Liver (tissue), 9 donors: ENCODE results near the gene C15orf62. TPM values are rescaled to one million over a fixed set of nuclear protein-coding genes. Genes with fewer than 3 reads are reported as not detected.

Source experiments
- DNase-seq: peaks from one replicate; pipeline ENCODE4 v3.0.0-alpha.2; 2017; ENCODE audit warnings: low spot score
- H3K27ac ChIP-seq, 2 donors: one replicate each; pipeline ENCODE4 v1.7.0; 2013; ENCODE audit warnings: inconsistent platforms in 2 of 2, low read length in 2 of 2, control low read depth in 1 of 2, low read depth in 1 of 2, mild to moderate bottlenecking in 1 of 2
- H3K27me3 ChIP-seq, 4 donors: one replicate each; pipeline versions ENCODE4 v1.6.1 to v1.7.0; 2013; ENCODE audit warnings: low read length in 3 of 4, inconsistent platforms in 1 of 4, mild to moderate bottlenecking in 1 of 4, moderate library complexity in 1 of 4; ENCODE audit not compliant: control insufficient read depth in 4 of 4, insufficient read depth in 4 of 4
- H3K36me3 ChIP-seq, 4 donors: one replicate each; pipeline versions ENCODE4 v1.6.1 to v1.7.0; 2013; ENCODE audit warnings: low read length in 3 of 4, mild to moderate bottlenecking in 3 of 4, low read depth in 1 of 4, moderate library complexity in 1 of 4; ENCODE audit not compliant: control insufficient read depth in 4 of 4, insufficient read depth in 3 of 4
- H3K4me1 ChIP-seq, 4 donors: one replicate each; pipeline versions ENCODE4 v1.6.1 to v1.7.0; 2013; ENCODE audit warnings: low read length in 3 of 4, mild to moderate bottlenecking in 3 of 4, moderate library complexity in 1 of 4; ENCODE audit not compliant: control insufficient read depth in 4 of 4, insufficient read depth in 4 of 4
- H3K4me3 ChIP-seq, 3 donors: one replicate each; pipeline versions ENCODE4 v1.6.1 to v1.7.0; 2013; ENCODE audit warnings: low read length in 3 of 3, control low read depth in 1 of 3, low read depth in 1 of 3, mild to moderate bottlenecking in 1 of 3
- H3K9ac ChIP-seq, 2 donors: one replicate each; pipeline ENCODE4 v1.7.0; 2013; ENCODE audit warnings: low read length in 2 of 2, mild to moderate bottlenecking in 2 of 2, moderate library complexity in 2 of 2, control low read depth in 1 of 2, low read depth in 1 of 2
- H3K9me3 ChIP-seq, 4 donors: one replicate each; pipeline versions ENCODE4 v1.6.1 to v1.7.0; 2013; ENCODE audit warnings: low read length in 3 of 4; ENCODE audit not compliant: control insufficient read depth in 4 of 4
- ATF3 ChIP-seq: IDR thresholded peaks from 2 replicates; pipeline ENCODE4 v1.6.1; 2016; ENCODE audit warnings: antibody characterized with exemption
- CTCF ChIP-seq: fragments of 150-350 bp; IDR thresholded peaks from 2 replicates; pipeline ENCODE4 v1.5.1; 2017; ENCODE audit warnings: improper control_type of control experiment, low read depth, low read length; ENCODE audit not compliant: missing input control
- EGR1 ChIP-seq, 2 donors: IDR thresholded peaks; 2 replicates each; pipeline ENCODE4 v1.6.1; 2016 to 2018; ENCODE audit warnings: antibody characterized with exemption in 2 of 2, low read depth in 2 of 2
- FOXA1 ChIP-seq: IDR thresholded peaks from 2 replicates; pipeline ENCODE4 v1.6.1; 2016; ENCODE audit warnings: antibody characterized with exemption
- FOXA2 ChIP-seq: IDR thresholded peaks from 2 replicates; pipeline ENCODE4 v1.6.1; 2016; ENCODE audit warnings: antibody characterized with exemption
- GABPA ChIP-seq, 2 donors: IDR thresholded peaks in 1 of 2; conservative IDR thresholded peaks in 1 of 2; 2 replicates each; pipeline ENCODE4 v1.6.1; 2016; ENCODE audit warnings: antibody characterized with exemption in 2 of 2, mild to moderate bottlenecking in 1 of 2, moderate library complexity in 1 of 2
- HNF4A ChIP-seq, 2 donors: conservative IDR thresholded peaks; 2 replicates each; pipeline ENCODE4 v1.6.1; 2016; ENCODE audit warnings: antibody characterized with exemption in 2 of 2, mild to moderate bottlenecking in 2 of 2
- HNF4G ChIP-seq: IDR thresholded peaks from 2 replicates; pipeline ENCODE4 v1.6.1; 2016; ENCODE audit warnings: antibody characterized with exemption
- JUND ChIP-seq, 2 donors: IDR thresholded peaks; 2 replicates each; pipeline ENCODE4 v1.6.1; 2016; ENCODE audit warnings: antibody characterized with exemption in 2 of 2
- MAX ChIP-seq: IDR thresholded peaks from 2 replicates; pipeline ENCODE4 v1.6.1; 2016; ENCODE audit warnings: antibody characterized with exemption
- NR2F2 ChIP-seq: IDR thresholded peaks from 2 replicates; pipeline ENCODE4 v1.6.1; 2016; ENCODE audit warnings: antibody characterized with exemption
- RAD21 ChIP-seq, 2 donors: IDR thresholded peaks; 2 replicates each; pipeline ENCODE4 v1.6.1; 2016; ENCODE audit warnings: antibody characterized with exemption in 2 of 2, mild to moderate bottlenecking in 2 of 2
- REST ChIP-seq: IDR thresholded peaks from 2 replicates; pipeline ENCODE4 v1.6.1; 2016; ENCODE audit warnings: antibody characterized with exemption, mild to moderate bottlenecking
- RXRA ChIP-seq, 2 donors: IDR thresholded peaks; 2 replicates each; pipeline ENCODE4 v1.6.1; 2017 to 2018; ENCODE audit warnings: antibody characterized with exemption in 2 of 2, mild to moderate bottlenecking in 1 of 2
- SP1 ChIP-seq: IDR thresholded peaks from 2 replicates; pipeline ENCODE4 v1.6.1; 2018; ENCODE audit warnings: antibody characterized with exemption, mild to moderate bottlenecking
- TAF1 ChIP-seq: conservative IDR thresholded peaks from 2 replicates; pipeline ENCODE4 v1.6.1; 2016; ENCODE audit warnings: antibody characterized with exemption, mild to moderate bottlenecking
- YY1 ChIP-seq: IDR thresholded peaks from 2 replicates; pipeline ENCODE4 v1.6.1; 2016; ENCODE audit warnings: antibody characterized with exemption, mild to moderate bottlenecking
- ZBTB33 ChIP-seq: IDR thresholded peaks from 2 replicates; pipeline ENCODE4 v1.6.1; 2016; ENCODE audit warnings: antibody characterized with exemption
- WGBS: extraction: QIAGEN DNeasy Blood & Tissue Kit; methylation state at CpG from one replicate; pipeline ENCODE4 v1.1.7; 2013; 5-methylcytosine and 5-hydroxymethylcytosine counted together
- polyA plus RNA-seq, 2 donors: library from polyadenylated mRNA; stranded (reverse) in 1 of 2; unstranded in 1 of 2; fragments of 200-250 nt in 1 of 2; fragments of >200 nt in 1 of 2; fragmentation: Nextera tagmentation in 1 of 2; extraction: Ambion mirVana in 1 of 2; gene quantifications; one replicate each; pipeline versions ENCODE4 v1.2.1 to v1.2.3, GENCODE V29; 2013 to 2015
- total RNA-seq, 2 donors: library from RNA; depleted of rRNA; stranded (reverse); fragments of >200 nt; gene quantifications; one replicate each; pipeline ENCODE4 v1.2.3, GENCODE V29; 2014
- donor health status: healthy.
- donor health status: healthy.
- donor health status: healthy.
- donor health status: healthy.
- donor health status: healthy.

Gene C15orf62
- total and polyA plus RNA-seq, 4 donors = 0.19 to 0.92 (median 0.59) TPM

GRCh38 chr15:40762919-40763800, 6.6 kb upstream of the C15orf62 start:
- Histone ChIP-seq H3K27me3 (no peaks in the 10 kb centered on the region), H3K4me1 (peaks cover 6 to 32% (median 18%) of the 10 kb centered on the region in 4 donors), H3K9me3 (no peaks in the 10 kb centered on the region), H3K4me3 (peak overlapping the region; percentile 54 to 93 (median 78)), H3K36me3 (peaks cover 0 to 16% (median 5%) of the 10 kb centered on the region in 4 donors), H3K9ac (peak overlapping the region; percentile 41 to 88), H3K27ac (peak overlapping the region; percentile 89 to 93)
- DNase-seq = peak; percentile 79
- no peak for TF ChIP-seq NR2F2
- TF ChIP-seq YY1 = peak; percentile 47
- no peak for TF ChIP-seq CTCF
- TF ChIP-seq TAF1 = no peak
- no peak for TF ChIP-seq RAD21 (IDR thresholded peaks at IDR 0.05)
- TF ChIP-seq SP1 = no peak
- peak in 1 of 2 donors; percentile 76 for TF ChIP-seq HNF4A (conservative IDR thresholded peaks at IDR 0.05)
- TF ChIP-seq GABPA (IDR thresholded peaks at IDR 0.05 in 1 of 2, conservative IDR thresholded peaks at IDR 0.05 in 1 of 2) = no peak
- TF ChIP-seq FOXA1 = no peak
- TF ChIP-seq HNF4G = no peak
- peak in 1 of 2 donors; percentile 35 for TF ChIP-seq EGR1 (IDR thresholded peaks at IDR 0.05; ENCODE audit: low read depth in 2 of 2)
- TF ChIP-seq ATF3 = no peak
- no peak for TF ChIP-seq REST
- peak; percentile 85 for TF ChIP-seq MAX
- TF ChIP-seq ZBTB33 = no peak
- TF ChIP-seq JUND (IDR thresholded peaks at IDR 0.05) = no peak
- TF ChIP-seq RXRA (IDR thresholded peaks at IDR 0.05) = peak in 1 of 2 donors; percentile 38
- TF ChIP-seq FOXA2 = no peak
- WGBS = 29% methylated on average over 55 of the region's 55 CpGs
